GM18520 (cell line): ENCODE results near the gene NOL4L.
"Not testable (repeated sequence)": the region's sequence is repeated elsewhere in the genome, so short reads cannot be mapped to it uniquely, and the experiment has no call there.

ENCODE experiments used
- ATAC-seq: cut with Tn5 transposase; IDR thresholded peaks from one replicate; pipeline ENCODE4 v1.9.1; 2021; ENCODE audit not compliant: unreplicated experiment

The NOL4L gene

DNA sequence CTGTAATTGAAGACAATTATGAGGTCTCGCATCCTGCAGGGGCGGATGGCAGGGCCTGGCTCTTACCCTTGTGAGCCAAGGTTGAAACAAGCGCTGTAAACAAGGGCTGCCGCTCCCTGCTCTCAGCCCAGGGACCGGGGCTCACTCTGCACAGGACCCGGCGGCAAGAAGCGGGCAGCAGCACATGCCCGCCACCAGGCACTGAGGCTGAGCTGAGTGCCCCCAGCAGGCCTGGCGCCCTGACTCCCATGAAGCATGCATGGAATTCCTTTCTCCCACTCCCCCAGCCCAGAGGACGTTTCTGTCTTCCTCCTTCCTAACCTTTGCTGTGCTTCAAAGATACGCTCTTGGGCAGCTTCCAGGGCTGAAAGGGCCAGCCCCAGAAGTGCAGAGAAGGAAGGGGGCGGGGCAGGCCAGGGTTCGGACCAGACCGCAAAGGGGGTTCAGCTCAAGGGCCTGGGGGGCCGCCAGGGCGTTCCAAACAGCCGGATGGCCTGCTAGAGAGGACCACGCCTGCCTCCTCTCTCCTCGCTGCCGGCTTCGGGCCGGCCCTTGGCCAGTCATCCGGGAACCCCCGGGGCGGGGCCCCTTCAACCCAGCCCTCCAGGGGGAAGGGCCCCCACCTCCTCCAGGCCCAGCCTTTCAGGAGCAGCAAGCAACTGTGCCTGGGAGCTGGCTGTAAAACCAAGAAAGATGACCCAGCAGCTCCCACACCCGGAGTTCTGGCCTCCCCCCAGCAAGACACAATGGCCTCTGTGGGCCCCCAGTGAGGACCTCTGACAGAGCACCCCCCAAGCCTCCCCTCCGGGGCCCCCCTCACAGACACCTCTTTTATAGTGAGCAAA, 109.9 kb downstream of the NOL4L start:
- no peak for ATAC-seq

DNA sequence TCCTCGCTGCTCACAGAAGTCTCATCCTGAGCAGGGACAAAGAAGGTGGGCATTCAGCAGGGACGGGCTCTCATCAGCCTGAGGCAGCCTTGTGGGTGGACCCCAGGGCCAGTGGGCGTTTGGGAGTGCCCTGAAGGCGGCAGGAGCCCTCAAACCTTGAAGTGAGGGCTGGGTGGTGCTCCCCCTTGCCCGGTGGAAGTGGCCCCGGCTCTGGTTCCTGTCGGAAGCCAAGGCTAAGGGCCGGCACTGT, 110.5 kb downstream of the NOL4L start:
- ATAC-seq: no peak

DNA sequence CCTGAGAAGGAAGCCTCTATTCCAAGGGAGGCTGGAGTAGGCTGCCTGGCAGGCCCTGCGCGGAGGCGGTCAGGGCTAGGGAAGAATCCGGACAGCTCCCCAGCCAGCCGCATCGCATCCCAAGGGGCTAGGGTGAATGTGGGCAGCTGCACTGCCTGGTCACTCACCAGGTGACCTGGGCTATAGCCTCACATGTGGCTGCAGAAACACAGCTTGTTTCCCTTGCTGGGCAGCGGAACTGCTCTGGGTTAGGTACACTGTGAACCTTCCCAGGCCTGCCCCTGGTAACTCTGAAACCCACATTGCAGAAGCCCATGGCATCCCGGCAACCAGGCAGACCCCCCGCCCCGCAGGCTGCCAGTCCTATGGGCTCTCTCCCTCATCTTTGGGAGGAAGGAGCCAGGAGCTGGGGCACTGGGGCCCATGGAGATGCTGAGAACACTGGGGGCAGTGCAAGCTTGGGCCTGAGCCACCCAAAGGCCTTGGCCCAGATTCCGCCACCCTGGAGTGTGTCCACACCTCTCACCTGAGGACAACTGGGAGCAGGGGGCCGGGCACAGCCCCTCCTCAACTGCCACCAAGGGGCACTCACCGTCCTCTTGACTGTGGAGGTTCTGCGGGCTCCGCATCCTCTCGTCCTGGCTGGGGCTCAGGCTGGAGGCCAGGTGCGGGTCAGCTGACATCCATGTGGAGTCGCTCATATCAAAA, 111.0 kb downstream of the NOL4L start:
- no peak for ATAC-seq

DNA sequence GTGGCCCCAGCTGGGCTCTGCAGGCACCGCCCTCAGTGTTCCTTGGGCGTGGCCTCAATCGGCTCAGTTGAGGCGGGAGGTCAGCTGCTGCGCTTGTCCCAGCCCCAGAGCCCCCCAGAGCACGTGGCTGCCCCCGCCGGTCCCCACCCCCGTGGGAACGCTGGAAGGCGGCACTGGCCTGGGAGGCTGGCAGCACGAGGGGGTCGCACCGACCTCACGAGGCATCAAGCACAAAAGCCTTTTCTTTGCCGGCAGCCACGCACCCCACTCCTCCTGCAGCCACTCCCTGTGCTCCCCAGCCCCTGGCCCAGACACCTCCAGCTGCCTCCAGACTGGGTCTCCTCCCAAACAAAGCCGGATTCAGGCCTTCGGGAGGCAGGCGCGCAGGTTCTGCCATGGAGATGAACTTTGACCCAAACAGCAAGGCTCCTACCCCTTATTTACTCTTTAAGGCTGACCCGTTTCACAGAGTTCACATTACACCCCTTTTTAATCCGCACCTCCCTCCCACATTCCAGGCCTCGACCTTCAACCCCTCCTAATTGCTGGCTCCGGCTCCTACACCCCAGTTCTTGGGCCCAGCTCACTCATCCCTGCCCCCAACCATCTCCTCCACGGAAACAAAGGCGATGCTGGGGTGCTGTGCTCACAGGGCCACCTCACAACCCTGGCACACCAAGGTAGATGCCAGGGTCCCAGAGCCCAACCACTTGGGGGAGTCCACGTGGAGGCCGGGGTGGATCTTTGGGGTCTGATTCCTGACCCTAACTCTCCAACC, 111.7 kb downstream of the NOL4L start:
- no peak for ATAC-seq

DNA sequence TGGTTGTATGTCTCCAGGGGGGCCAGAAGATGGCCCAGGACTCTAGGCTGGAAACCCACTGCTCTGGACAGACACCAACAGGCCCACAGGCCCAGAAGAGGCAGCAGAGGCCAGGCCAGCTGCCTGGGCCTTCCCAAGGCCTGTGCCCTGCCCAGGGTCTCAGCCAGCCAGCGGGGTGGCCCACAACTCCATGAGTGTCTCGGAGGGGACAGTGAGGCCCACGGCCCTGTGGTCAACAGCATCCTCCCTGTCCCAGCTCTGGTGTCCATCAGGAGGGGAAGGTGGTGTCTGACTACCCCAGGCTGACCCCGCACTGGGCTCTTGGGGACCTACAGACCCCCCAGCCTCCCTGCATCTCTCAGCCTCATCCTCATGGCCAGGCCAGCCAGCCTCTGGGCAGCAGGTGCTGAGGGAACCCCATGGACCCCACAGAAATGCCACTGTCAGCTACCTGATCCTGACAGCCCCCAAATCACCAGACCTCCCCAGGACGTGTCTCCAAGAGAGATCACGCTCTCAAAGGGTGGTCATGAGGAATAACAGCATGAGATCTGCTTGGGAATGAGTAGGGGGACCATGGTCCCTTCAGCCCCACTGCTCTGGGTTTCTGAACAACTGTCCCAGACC, 112.4 kb downstream of the NOL4L start:
- ATAC-seq: no peak

DNA sequence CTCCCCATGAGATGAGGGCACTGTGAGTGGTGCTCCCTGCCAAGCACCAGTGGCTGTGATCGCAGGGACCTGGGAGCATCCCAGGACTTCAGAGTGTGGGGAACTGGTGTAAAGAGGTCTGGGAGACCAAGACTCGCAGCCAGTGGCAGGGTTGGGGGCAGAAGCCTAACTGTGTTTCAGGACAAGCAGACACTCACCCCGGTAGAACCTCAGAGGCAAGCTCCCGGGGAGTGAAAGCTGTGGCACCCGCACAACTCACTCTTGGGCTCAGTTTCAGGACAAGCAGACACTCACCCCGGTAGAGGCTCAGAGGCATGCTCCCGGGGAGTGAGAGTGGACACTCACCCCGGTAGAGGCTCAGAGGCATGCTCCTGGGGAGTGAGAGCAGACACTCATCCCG, 114.2 kb downstream of the NOL4L start:
- no peak for ATAC-seq

DNA sequence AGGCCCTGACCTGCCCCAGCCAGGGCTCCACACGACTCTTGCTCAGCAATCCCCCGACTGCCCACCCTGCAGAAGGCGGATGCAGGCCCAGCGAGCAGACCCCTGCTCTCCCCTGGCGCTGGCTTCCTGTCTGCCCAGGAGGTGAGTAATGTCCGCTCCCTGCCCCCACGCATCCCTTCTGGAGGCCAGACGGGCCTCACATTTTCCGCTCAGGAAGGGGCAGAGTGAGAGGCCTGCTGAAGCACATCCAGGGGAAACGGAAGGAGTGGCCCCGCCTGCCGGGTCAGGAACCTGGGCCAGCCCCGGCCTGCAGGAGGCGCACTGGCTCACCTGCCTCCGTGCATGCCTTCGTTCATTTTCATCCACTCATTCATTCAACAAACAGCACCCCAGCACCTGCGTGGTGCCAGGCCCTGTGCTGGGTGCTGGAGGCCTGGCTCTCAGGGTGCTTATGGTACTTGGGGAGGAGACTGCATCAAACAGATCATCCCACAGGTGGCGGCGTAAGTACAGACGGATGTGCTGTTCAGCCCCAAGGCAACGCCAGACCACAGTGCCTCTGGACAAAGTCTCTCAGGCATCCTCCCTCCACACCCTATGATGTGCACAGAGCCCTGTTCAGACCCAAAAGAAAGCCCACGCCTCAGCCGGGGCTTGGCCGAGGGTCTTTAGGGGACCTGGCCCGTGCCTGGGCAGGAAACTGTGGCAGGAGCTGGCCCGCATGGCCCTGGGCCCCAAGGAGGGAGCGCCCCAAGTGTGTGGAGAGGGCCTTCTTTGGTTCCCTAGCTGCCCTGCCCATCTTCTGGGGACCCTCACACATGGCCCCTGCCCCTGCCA, 114.9 kb downstream of the NOL4L start:
- no peak for ATAC-seq

DNA sequence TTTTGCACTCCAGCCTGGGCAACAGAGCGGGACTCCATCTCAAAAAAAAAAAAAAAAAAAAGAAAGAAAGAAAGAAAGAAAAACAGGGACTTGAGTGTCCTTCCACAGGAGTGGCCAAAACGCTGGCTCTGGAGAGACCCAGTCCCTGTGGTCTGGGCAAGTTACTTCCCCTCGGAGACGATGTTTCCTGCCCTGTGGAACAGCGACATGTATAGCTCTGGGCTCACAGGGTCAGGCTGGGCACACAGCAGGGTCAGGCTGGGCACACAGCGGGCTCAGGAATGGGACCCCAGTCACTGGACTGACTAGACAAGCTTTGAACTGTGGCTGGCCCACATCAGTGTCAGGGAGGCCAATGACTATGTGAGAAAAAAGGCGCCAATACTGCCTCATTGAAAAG, 116.3 kb downstream of the NOL4L start:
- ATAC-seq: no peak

DNA sequence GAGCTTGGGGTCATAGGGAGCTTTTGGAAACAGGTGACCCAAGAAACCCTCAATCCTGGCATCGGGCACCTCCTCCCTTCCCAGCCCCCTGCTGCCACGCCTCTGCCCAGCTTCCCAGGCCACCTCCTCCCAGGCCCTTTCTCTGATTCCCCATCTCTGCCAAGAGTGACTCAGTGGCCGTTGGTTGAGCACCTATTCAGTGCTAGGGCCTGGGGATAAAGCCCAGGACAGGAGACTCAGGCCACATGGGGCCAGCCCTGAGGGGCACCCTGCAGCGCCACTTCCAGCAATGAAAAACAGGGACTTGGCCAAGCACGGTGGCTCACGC, 116.9 kb downstream of the NOL4L start:
- no peak for ATAC-seq

DNA sequence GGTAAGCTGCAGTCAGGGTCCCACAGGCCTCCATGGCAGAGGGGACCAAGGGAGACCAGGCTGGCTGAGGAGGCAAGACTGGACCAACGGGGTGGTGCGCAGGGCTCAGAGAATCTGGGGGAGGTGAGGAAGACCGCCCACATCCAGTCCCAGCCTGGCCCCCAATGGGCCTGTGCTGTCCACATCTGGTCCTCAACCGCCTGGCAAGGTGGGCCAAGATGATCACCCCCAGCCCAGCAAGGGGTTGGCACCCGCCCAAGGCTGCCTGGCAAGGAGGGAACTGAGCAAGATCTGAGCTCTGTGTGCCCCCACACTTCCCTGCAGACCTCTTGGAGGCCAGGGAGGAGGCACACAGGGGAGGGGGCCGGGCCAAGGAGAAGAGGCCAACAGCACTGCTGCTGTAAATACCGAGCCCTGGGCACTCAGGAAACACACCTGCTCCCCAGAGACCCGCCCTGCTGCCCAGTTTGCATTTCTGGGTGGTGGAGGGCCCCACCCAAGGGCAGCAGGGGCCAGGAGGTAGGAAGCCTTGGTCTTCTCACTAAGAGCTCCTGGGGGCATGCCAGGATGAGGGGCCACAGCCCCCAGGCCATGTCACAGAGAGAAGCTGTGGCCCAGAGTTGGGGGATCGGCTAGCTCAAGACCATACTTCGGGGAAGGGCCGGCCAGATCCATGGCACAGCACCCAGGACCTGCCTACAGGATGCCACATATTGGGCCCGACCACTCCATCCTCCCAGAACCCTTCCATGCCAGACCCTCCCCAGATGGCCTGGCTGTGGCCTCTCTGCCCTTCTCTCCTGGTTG, 117.4 kb downstream of the NOL4L start:
- ATAC-seq: no peak

DNA sequence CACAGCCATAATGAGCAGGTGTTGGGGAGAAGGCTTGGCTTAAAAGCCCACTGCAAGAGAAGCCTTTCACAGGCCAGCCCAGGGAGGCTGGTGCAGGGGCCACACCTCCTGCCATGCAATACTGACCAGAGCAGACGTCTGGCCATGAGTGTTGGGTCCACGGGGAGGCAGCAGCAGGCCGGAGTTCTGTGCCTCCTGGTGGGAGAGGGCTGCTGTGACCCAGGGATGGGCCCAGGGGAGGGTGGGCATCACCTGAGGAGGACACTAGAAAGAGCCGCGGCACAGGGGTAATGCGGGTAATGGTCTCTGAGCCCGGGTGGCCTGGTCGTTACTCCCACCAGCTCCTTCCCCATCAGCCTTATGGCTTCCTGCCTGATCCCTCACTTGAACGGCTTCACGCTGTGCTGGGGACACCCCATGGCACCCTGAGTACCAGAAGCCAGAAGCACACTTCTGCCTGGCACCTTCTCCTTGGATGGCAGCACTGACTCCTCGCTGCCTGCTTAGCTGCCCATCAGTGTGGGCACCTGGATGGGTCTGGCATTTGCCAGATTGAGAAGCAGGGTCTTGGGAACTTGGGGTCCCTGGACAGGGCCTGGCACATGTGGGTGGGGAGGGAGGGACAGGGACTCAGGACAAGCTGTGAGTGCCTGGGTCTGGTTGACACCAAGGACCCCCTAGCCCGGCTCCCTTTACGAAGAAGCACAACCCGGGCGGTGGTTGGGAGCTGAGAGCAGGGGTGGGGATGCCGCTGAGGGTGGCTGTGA, 118.2 kb downstream of the NOL4L start:
- no peak for ATAC-seq

DNA sequence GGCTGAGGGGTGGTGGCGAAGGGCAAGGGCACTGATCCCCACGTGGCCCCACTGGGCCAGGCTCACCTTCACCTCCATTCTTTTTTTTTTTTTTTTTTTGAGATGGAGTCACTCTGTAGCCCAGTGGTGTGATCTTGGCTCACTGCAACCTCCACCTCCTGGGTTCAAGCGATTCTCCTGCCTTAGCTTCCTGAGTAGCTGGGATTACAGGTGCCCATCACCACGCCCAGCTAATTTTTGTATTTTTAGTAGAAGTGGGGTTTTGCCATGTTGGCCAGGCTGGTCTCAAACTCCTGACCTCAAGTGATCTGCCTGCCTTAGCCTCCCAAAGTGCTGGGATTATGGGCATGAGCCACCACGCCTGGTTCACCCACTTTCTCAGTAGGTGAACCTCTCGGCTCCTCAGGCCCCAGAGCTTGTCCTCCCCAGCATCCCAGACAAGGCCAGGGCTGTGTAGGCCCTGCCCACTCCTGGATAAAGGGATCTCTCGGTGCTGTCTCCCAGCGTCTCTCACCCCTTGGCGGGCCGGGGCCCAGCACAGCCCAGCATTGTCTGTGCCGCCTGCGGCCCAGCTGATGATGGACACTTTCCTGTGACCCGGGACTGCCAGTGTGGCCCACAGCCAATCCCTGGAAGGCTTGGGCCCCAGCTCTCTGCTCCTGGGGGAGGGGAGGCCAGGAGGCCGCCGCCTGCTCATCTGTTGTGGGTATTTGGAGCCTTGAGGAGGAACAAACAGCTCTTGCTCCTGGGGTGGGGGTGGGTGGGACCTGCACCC, 119.0 kb downstream of the NOL4L start:
- not testable (repeated sequence) for ATAC-seq

DNA sequence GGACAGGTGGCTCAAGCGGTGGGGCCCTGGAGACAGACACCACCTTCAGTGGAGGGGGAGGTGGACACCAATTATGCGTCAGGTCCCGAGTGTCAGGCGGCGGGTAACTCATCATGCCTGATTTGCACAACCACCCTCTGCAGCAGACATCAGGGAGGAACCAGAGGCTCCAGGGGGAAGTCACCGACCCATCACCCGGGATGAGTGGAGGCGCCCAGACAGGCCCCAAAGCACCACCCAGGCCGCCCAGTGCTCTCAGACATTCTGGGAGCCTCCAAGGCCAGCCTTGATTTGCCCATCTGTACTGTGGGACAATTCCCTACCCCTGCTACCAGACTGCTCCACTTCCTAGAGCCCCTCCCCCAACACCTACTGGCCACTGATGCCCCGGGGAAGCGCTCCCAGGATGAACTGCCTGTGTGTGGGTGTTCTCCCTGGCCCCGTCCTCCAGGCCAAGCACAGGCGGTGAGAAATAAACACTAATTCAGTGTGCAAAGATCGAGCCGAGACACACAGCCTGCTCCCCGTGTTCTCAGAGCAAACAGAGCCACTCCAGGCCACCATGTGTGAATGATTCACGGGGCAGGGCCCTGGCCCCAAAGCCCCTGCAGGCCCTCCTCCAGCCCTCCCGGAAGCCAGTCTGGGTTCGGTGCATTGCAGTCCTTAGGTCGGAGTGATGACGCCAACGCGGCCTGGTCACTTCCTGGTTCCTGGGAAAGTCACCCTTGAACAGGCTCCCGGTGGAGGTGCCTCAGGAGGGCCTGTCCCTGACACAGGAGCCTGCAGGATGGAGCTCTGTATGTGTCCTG, 119.8 kb downstream of the NOL4L start:
- no peak for ATAC-seq

DNA sequence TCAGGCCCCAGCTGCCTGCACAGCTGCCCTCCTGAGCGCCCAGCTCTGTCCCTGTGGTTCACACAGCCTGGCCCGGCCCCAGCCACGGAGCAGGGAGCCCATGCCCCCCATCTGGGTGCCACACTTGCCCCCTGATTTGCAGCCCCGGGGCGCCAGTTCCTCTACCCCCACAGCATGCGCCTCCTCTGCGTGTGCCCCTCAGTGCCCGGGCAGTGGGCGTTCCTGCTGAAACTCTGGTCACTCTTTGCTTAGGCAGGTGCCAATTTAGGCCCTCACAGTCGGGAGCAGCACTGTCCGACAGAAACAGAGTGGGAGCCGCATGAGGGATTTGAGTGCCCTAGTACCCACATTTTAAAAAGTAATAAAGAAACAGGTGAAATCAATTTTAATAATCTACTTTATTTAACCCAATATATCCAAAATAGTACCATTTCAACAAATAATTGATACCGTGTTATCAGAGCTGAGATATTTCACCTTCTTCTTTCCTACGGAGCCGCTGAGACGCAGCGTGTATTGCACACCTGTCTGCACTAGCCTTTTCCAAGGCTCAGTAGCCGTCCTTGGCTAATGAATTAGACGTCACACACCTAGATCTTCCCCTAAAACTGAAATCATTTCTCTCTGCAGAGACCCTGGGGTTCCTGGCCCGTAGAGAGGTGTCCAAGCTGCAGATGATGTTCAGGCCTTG, 120.6 kb downstream of the NOL4L start:
- ATAC-seq: no peak

DNA sequence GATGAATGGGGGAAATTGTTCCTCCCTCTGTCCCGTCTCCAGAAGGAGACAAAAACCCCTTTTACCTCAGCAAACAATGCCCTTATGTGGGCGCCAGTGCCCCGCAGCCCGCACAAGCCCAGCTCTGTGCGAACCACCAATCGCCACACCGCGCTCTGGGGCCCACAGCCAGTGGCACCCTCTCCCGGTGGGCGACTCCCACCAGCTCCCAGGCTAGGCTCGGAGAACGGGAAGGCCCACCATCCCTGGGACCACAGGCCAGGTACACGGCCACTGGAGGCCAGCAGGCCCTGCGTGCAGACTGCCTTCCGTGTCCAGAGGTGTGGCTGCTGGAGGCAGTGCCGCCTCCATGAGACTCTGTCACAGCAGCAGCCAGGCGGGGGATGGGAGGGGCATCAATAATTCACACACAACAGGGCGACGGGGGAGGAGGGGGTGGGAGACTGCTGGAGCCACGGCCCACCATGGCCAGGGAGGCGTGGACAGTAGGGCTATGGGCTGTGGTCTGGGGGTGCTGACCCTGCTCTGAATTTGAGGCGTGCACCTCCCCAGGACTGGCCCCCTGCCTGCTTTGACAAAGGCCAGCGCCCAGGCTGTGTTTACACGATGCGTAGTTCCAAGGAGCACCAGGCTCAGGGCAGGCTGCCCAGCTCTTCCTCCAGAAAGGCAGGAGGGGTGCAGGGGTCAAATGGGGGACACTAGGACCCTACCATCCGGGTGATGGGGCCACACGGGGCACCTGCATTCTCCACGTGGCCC, 121.3 kb downstream of the NOL4L start:
- ATAC-seq: no peak

DNA sequence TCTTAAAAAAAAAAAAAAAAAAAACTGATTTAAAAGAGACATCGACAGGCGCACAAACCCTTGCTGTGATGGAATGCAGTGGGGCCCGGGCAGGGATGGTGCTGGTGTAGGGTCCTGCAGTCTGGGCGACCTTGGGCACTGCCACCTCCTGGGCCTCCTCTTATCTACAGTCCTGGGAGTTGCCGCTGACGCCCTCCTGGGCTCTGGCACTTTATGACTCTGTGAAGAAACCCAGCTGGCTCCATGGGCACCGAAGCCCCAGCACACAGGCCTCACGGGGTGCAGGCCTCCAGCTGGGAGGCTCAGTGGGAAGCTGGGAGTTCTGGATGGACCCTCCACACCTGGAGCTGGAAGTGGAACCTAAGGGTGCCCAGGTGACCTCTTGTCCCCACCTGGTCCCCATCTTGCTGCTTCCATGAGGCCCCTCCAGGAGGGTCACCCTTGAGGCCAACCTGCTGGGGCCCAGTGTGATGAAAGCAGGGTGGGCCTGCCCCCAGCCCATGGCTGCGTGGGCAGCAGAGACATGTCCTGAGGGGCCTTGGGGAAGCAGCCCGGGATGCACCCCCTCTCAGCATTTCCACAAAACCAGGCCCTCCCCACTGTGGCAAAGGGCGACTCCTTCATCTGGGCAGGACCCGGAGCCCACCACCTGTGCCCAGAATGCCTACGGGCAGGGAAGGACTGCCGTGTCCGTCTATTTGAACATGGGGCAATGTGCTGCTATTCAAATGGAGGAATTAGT, 122.1 kb downstream of the NOL4L start:
- ATAC-seq: no peak
